ENCODE measurements around the gene RFC5. TPM values are rescaled to one million over a fixed set of nuclear protein-coding genes. Genes with fewer than 3 reads are reported as not detected.

RFC5 gene
- total and polyA plus RNA-seq, 2 of the 8 experiments (the other 6 are each of a cell fraction or from before 2014, with no cell fraction given): 34.4 to 40.6 TPM

- Histone ChIP-seq H3K27ac (ENCODE audit: low read depth, low read length) (no peak overlapping the region), H3K18ac (ENCODE audit: extremely low read depth, low read length) (no peak overlapping the region), H3K79me1 (ENCODE audit: low read depth, low read length) (no peaks in the 10 kb centered on the region), H2AFZ (ENCODE audit: low read length) (no peak overlapping the region), H3K27me3 (replicated peaks in 1 of 4; ENCODE audit: control insufficient read depth in 3 of 4, extremely low read depth in 1 of 4, insufficient read depth in 3 of 4, low read length in 3 of 4) (no peaks in the 10 kb centered on the region), H4K8ac (ENCODE audit: extremely low read depth, insufficient read depth, low read length) (no peak overlapping the region), H3K79me2 (ENCODE audit: control insufficient read depth in 1 of 2, insufficient read depth in 2 of 2, low read length in 2 of 2) (peaks cover 6 to 7% of the 10 kb centered on the region in 2 experiments; a peak in 3 of 4 replicates), H3K9me3 (ENCODE audit: insufficient read depth in 2 of 2, low read depth in 1 of 2, low read length in 1 of 2) (no peaks in the 10 kb centered on the region), H4K91ac (replicated peaks; ENCODE audit: insufficient read length, low read length) (no peak overlapping the region), H2BK15ac (ENCODE audit: low read length) (no peak overlapping the region), H4K5ac (ENCODE audit: insufficient read length, low read depth, low read length) (no peak overlapping the region), H3K56ac (replicated peaks; ENCODE audit: insufficient read length, low read depth, low read length) (no peak overlapping the region), H3K23ac (ENCODE audit: insufficient read length) (no peak overlapping the region), H3K4me2 (ENCODE audit: insufficient read depth in 1 of 2, low read depth in 2 of 2, low read length in 2 of 2) (no peak overlapping the region), H4K20me1 (replicated peaks in 1 of 2; ENCODE audit: control insufficient read depth in 1 of 2, insufficient read depth in 2 of 2, low read length in 2 of 2) (peaks cover 3 to 6% of the 10 kb centered on the region in 2 experiments), H2BK120ac (replicated peaks; ENCODE audit: low read depth, low read length) (no peak overlapping the region), H3K4me1 (replicated peaks in 1 of 4; ENCODE audit: control insufficient read depth in 3 of 4, insufficient read depth in 4 of 4, low read length in 3 of 4) (no peaks in the 10 kb centered on the region), H2BK5ac (ENCODE audit: low read depth, low read length) (no peak overlapping the region), H2BK12ac (ENCODE audit: low read depth, low read length) (no peak overlapping the region), H3K4me3 (ENCODE audit: extremely low read depth in 1 of 4, insufficient read depth in 2 of 4, low read depth in 3 of 4, low read length in 4 of 4) (no peak overlapping the region), H2AK5ac (ENCODE audit: low read depth, low read length) (no peak overlapping the region), H3K36me3 (ENCODE audit: control insufficient read depth in 2 of 4, insufficient read depth in 4 of 4, low read length in 3 of 4) (peaks cover 22 to 76% (median 58%) of the 10 kb centered on the region in 4 experiments), H2BK20ac (ENCODE audit: low read length) (no peak overlapping the region), H3K4ac (replicated peaks; ENCODE audit: insufficient read length, low read depth, low read length) (no peak overlapping the region), H3K23me2 (ENCODE audit: low read depth, low read length) (no peaks in the 10 kb centered on the region), H3K9ac (replicated peaks in 1 of 4; ENCODE audit: extremely low read depth in 1 of 4, low read depth in 3 of 4, low read length in 3 of 4) (no peak overlapping the region; a peak in 1 of 7 replicates), H3K14ac (ENCODE audit: insufficient read length) (no peak overlapping the region)
- FAIRE-seq: no peak
- ChIA-PET POLR2A (ENCODE audit: partially characterized antibody) (interaction anchor here (0.9 to 9.0 kb wide), 3 partner anchors 10 to 39 kb away, joined by 3 to 113 read pairs (median 3); partner anchors contain the start of gene WSB2), CTCF (ENCODE audit: partially characterized antibody) (interaction anchor here (0.7 to 1.9 kb wide), 4 partner anchors 12 to 166 kb away, joined by 3 to 5 read pairs (median 4); no protein-coding TSS in a partner anchor)
- TF ChIP-seq NRF1 (IDR thresholded peaks at IDR 0.05; ENCODE audit: low read depth, low read length) (no peak), EZH2 (IDR thresholded peaks at IDR 0.05; ENCODE audit: low read depth, low read length, severe bottlenecking) (no peak), RAD21 (IDR thresholded peaks at IDR 0.05 in 1 of 2, conservative IDR thresholded peaks at IDR 0.05 in 1 of 2; ENCODE audit: low read depth in 2 of 2, low read length in 2 of 2) (no peak), SUZ12 (IDR thresholded peaks at IDR 0.05; ENCODE audit: low read length) (no peak), TAF7 (optimal IDR thresholded peaks at IDR 0.05; ENCODE audit: borderline replicate concordance, low read depth, low read length) (no peak), SIRT6 (IDR thresholded peaks at IDR 0.05; ENCODE audit: low read length) (no peak)
- WGBS, 2 experiments (ENCODE audit: extremely low coverage in 1 of 2, insufficient coverage in 1 of 2, insufficient read length in 1 of 2, insufficient replicate concordance in 2 of 2, low coverage in 1 of 2, low lambda C conversion rate in 2 of 2, missing lambda C conversion rate in 1 of 2): 89% methylated on average over 3 of the region's 3 CpGs; no CpG with 5 or more reads in 1 of the 2 experiments
- no peak for DNase-seq (ENCODE audit: low read depth in 1 of 2, low spot score in 2 of 2)
Observed at GRCh38 chr12:118022728-118023109, 6.2 kb downstream of the RFC5 start.
